K562 (cell line): ENCODE data around the gene ZMIZ1. TPM values are rescaled to one million over a fixed set of nuclear protein-coding genes. Genes with fewer than 3 reads are reported as not detected.

Source experiments
- AFF4 ChIP-seq: sonication (generic); formaldehyde crosslinking; IDR thresholded peaks from 2 replicates; pipeline ENCODE4 v1.8.0; 2023; ENCODE audit warnings: mild to moderate bottlenecking, missing genetic modification reagents
- CUX1 ChIP-seq: fragments of 200-800 bp; sonication (Bioruptor generic); IDR thresholded peaks from 2 replicates; pipeline ENCODE4 v1.6.1; 2016; ENCODE audit warnings: missing genetic modification characterization, missing compliant biosample characterization
- DIDO1 ChIP-seq: fragments of 450-650 bp; IDR thresholded peaks from 2 replicates; pipeline ENCODE4 v1.6.1; 2016; ENCODE audit warnings: low read depth, missing biosample characterization, missing genetic modification characterization
- EZH2 ChIP-seq: IDR thresholded peaks from 2 replicates; pipeline ENCODE4 v1.6.1; 2012; ENCODE audit warnings: low read depth, mild to moderate bottlenecking, inconsistent platforms, low read length, borderline replicate concordance
- GATAD2B ChIP-seq: fragments of 450-650 bp; IDR thresholded peaks from 2 replicates; pipeline ENCODE4 v1.6.1; 2017; ENCODE audit warnings: mild to moderate bottlenecking, borderline replicate concordance
- MIER1 ChIP-seq: fragments of 450-650 bp; IDR thresholded peaks from 2 replicates; pipeline ENCODE4 v1.6.1; 2016; ENCODE audit warnings: antibody characterized with exemption, mild to moderate bottlenecking, low read depth
- MTA1 ChIP-seq: fragments of 450-650 bp; IDR thresholded peaks from 2 replicates; pipeline ENCODE4 v1.6.1; 2017; ENCODE audit warnings: borderline replicate concordance
- NUFIP1 ChIP-seq: fragments of 450-650 bp; IDR thresholded peaks from 2 replicates; pipeline ENCODE4 v1.6.1; 2018; ENCODE audit not compliant: partially characterized antibody
- PHF20 ChIP-seq: fragments of 450-650 bp; IDR thresholded peaks from 2 replicates; pipeline ENCODE4 v1.6.1; 2018; ENCODE audit not compliant: partially characterized antibody
- RCOR1 ChIP-seq, 2 experiments: IDR thresholded peaks; 2 replicates each; pipeline ENCODE4 v1.6.1; 2012; ENCODE audit warnings: low read depth in 2 of 2, low read length in 2 of 2, borderline replicate concordance in 1 of 2, improper control_type of control experiment in 1 of 2
- SNAPC5 ChIP-seq: fragments of 250-450 bp; sonication (Bioruptor Pico); IDR thresholded peaks from 2 replicates; pipeline ENCODE4 v1.8.0; 2021; ENCODE audit warnings: moderate library complexity, mild to moderate bottlenecking, inconsistent platforms
- SREBF1 ChIP-seq: fragments of 150-350 bp; IDR thresholded peaks from 2 replicates; pipeline ENCODE4 v1.6.1; 2014; ENCODE audit warnings: antibody characterized with exemption, low read depth, low read length, borderline replicate concordance
- TAF9B ChIP-seq: fragments of 450-650 bp; IDR thresholded peaks from 2 replicates; pipeline ENCODE4 v1.6.1; 2018; ENCODE audit warnings: mild to moderate bottlenecking; ENCODE audit not compliant: partially characterized antibody
- TSHZ1 ChIP-seq: fragments of 250-450 bp; sonication (Bioruptor Pico); IDR thresholded peaks from 2 replicates; pipeline ENCODE4 v1.4.0; 2020; ENCODE audit warnings: mild to moderate bottlenecking, moderate library complexity
- ZC3H8 ChIP-seq: fragments of 450-650 bp; IDR thresholded peaks from 2 replicates; pipeline ENCODE4 v1.6.1; 2017
- polyA plus RNA-seq, 8 experiments: library from polyadenylated mRNA; depleted of rRNA in 4 of 8; stranded (reverse) in 5 of 8; unstranded in 3 of 8; fragments of >200 nt; fragmentation: Nextera tagmentation in 2 of 8; fragmentation: Illumina TruSeq in 1 of 8; extraction: Ambion mirVana in 2 of 8; extraction: Trizol in 1 of 8; gene quantifications; 2 replicates each; pipeline versions ENCODE4 v1.2.1 to v1.2.3, GENCODE V29; 2011 to 2014; ENCODE audit warnings: inconsistent platforms in 1 of 8, missing spikeins in 1 of 8
- total RNA-seq, 7 experiments: library from RNA; depleted of rRNA in 6 of 7; stranded (reverse); fragments of >200 nt in 6 of 7; fragmentation: Illumina TruSeq in 2 of 7; extraction: Trizol in 2 of 7; gene quantifications; 2 replicates each; pipeline versions ENCODE4 v1.2.1 to v1.2.3, GENCODE V29; 2011 to 2021; ENCODE audit warnings: low replicate concordance in 1 of 7

ZMIZ1 gene
- total and polyA plus RNA-seq, 9 of the 15 experiments (the other 6 are each of a cell fraction or from before 2014, with no cell fraction given): 1.0 to 37.3 (median 4.3) TPM

- no peak for TF ChIP-seq TAF9B
- no peak for TF ChIP-seq ZC3H8
- no peak for TF ChIP-seq MIER1
- TF ChIP-seq GATAD2B: peak; percentile 84; the same call in 1 of the 2 replicates
- TF ChIP-seq MTA1: no peak
- TF ChIP-seq DIDO1 (tag): no peak
- TF ChIP-seq EZH2: no peak
- no peak for TF ChIP-seq TSHZ1 (CRISPR knock-in tag)
- TF ChIP-seq RCOR1 (IDR thresholded peaks at IDR 0.05; ENCODE audit: borderline replicate concordance in 1 of 2, low read depth in 2 of 2, low read length in 2 of 2): peak in 1 of 2 experiments; percentile 89; a peak in 2 of 4 replicates
- TF ChIP-seq SNAPC5 (CRISPR knock-in tag): no peak
- no peak for TF ChIP-seq SREBF1
- no peak for TF ChIP-seq AFF4
- TF ChIP-seq CUX1: no peak
- TF ChIP-seq PHF20: no peak
- TF ChIP-seq NUFIP1: no peak
These were observed 81.1 kb downstream of the ZMIZ1 start (continued) for GRCh38 chr10:79149662-79150443.
